Keratinocyte (primary cell): ENCODE measurements around the gene FRY.

Experiments used
- EZH2 ChIP-seq: IDR thresholded peaks from one replicate; pipeline ENCODE4 v1.6.1; 2012; ENCODE audit warnings: inconsistent platforms, mild to moderate bottlenecking, low read length, moderate library complexity
- TF ChIP-seq, protein P1 (sequence below), 3 experiments: IDR thresholded peaks in 1 of 3; conservative IDR thresholded peaks in 1 of 3; optimal IDR thresholded peaks in 1 of 3; 2 replicates in 2 of 3; 3 replicates in 1 of 3; pipeline versions ENCODE3 to v1.5.1; 2011; ENCODE audit warnings: low read length in 3 of 3, mild to moderate bottlenecking in 3 of 3, moderate library complexity in 2 of 3, control low read depth in 1 of 3, inconsistent platforms in 1 of 3; ENCODE audit not compliant: insufficient read depth in 2 of 3; ENCODE audit errors: extremely low read depth in 1 of 3

DNA sequence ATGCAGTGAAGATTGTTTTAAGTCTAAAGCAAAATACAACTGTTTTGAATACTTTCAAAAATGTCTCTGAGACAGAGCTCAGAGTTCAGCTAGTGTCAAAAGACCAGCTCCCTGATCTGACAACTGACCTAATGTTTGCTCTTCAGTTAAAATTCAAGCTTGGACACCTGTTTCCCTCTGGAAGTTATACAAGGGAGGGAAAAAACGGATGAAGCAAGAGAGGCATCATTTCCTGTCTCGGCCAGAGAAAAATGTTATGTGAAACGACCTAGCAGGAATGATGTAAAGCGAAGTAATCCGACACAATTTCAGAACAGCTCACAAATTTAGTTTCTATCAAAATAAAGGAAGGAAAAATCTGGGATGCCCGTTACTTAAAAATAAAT lies 224.1 kb downstream of the FRY start:
- TF ChIP-seq, protein P1, sequence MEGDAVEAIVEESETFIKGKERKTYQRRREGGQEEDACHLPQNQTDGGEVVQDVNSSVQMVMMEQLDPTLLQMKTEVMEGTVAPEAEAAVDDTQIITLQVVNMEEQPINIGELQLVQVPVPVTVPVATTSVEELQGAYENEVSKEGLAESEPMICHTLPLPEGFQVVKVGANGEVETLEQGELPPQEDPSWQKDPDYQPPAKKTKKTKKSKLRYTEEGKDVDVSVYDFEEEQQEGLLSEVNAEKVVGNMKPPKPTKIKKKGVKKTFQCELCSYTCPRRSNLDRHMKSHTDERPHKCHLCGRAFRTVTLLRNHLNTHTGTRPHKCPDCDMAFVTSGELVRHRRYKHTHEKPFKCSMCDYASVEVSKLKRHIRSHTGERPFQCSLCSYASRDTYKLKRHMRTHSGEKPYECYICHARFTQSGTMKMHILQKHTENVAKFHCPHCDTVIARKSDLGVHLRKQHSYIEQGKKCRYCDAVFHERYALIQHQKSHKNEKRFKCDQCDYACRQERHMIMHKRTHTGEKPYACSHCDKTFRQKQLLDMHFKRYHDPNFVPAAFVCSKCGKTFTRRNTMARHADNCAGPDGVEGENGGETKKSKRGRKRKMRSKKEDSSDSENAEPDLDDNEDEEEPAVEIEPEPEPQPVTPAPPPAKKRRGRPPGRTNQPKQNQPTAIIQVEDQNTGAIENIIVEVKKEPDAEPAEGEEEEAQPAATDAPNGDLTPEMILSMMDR (optimal IDR thresholded peaks at IDR 0.05 in 1 of 3, IDR thresholded peaks at IDR 0.05 in 1 of 3, conservative IDR thresholded peaks at IDR 0.05 in 1 of 3; ENCODE audit: extremely low read depth in 1 of 3, insufficient read depth in 2 of 3, low read length in 3 of 3) = no peak
- TF ChIP-seq EZH2 = no peak
